GF-D8 (cell line): ENCODE data around the gene TMED10.
A peak's percentile ranks its signal among the peaks of the same experiment; 100 is the strongest.
"Not testable (repeated sequence)": the region's sequence is repeated elsewhere in the genome, so short reads cannot be mapped to it uniquely, and the experiment has no call there.

Experiments used
- DNase-seq: peaks from one replicate; lab custom pipeline; 2025; lab: John Stamatoyannopoulos, UW

Gene TMED10

DNA sequence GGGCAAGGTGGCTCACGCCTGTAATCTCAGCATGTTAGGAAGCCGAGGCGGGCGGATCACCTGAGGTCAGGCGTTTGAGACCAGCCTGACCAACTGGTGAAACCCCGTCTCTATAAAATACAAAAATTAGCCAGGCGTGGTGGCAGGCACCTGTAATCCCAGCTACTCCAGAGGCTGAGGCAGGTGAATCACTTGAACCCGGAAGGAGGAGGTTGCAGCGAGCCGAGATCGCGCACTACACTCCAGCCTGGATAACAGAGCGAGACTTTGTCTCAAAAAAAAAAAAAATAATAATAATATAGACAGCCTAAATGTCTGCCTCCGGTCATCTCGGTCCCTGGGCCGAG, 49.0 kb downstream of the TMED10 start:
- not testable (repeated sequence) for DNase-seq

DNA sequence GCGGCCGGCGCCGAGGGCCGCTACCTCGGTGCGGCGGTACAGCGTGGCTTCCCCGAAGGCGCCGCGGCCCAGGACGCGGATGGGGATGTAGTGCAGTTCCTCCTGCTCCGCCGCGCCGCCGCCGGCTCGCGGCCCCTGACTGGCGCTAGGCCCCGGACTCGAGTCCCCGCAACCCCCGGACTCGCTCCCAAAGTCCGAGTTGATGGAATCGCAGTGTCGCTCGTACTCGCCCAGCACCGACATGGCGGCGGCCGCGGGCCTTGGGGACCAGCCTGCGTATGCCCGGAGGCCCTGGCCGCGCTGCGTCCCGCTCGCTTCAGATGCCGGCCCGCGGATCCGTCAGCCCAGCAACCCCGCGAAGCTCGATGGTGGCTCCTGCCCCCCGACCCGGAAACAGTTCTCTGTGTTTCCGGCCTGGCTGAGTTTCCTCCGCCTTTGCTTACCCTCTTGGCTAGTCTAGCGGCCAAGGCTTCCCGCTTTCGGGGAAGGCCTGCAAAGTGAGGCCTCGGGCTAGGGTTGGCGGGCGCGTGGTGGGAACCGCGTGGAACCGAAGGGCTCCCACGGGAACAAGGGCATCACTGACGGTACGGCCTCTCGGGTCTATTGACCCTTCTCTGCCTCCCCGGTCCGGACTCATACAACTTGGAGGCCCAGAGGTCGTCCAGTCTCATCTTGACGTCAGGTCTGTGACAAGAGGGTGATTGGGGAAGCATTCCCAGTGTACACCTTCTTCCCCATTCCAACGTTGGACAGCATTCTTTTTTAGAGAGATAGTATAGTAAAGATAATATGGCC, 49.5 kb downstream of the TMED10 start, which contains the start of gene NEK9:
NEK9 (minus strand) TSS at position 370 of the 795 bp plus-strand sequence; CDS start at position 243, 127 bp downstream.
- DNase-seq = peak; percentile 50

DNA sequence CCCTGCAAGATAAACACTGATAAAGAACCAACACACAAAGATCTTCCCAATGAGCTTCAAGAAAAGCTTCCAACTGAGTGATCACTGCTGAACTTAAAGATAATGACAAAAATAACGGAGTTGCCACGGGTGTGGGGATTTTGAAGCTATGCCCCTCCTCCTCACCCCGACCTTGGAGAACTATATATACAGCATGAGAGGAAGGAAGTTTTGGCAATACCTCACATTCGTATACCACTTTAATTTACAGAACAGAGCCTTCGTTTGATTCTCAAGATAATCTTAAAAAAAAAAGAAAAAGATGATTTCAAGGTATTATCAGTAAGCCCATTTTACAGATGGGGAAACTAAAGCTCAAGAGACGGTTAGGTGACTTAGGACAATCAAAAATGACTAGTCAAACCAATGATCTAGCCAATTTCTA, 50.3 kb downstream of the TMED10 start:
- peak; percentile 4 for DNase-seq

DNA sequence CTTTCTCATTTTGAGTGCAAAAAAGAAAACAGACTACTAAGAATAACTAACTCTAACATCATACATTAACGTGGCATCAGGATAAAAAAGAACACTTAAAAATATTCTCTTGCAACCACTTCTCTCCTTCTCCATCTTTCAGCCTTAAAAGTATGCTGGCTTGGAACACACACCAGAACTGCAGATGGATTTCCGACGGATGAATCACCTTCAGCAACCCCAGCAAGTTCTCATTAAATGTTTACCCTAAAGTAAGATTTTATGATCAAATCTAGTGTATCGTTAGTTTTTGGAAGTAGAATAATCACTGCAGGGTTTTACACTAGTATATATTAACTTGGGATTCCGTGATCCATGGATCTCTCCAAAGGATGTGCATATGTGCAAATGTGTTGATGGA, 50.8 kb downstream of the TMED10 start:
- DNase-seq = no peak

DNA sequence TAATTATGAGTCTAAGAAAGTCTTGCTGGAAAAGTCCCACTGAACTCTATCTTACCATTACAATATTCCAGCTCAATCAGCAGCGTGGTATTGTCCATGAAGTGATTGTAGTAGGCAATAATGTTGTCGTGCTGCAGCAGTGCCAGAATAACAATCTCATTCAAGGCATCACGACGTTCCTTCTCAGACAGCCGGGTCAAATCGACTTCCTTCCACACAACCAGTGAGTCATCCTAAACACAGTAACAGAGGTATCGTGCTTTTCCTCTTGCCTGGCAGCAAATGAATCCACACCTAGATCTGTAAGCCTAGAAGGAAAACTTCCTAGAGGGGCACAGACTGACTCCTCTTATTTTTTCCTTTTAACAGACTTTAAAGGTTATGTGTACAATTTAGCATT, 52.4 kb downstream of the TMED10 start:
- peak; percentile 25 for DNase-seq

DNA sequence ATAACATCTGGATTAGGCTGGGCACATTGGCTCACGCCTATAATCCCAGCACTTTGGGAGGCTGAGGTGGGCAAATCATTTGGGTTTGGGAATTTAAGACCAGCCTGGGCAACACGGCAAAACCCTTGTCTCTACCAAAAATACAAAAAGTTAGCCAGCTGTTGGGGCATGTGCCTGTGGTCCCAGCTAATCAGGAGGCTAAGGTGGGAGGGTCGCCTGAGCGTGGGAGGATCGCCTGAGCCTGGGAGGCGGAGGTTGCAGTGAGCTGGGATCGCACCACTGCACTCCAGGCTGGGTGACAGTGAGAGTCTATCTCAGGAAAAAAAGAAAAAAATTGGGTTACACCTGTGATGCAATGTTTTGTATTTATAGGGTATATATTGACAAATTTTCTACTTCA, 54.9 kb downstream of the TMED10 start:
- DNase-seq = no peak

DNA sequence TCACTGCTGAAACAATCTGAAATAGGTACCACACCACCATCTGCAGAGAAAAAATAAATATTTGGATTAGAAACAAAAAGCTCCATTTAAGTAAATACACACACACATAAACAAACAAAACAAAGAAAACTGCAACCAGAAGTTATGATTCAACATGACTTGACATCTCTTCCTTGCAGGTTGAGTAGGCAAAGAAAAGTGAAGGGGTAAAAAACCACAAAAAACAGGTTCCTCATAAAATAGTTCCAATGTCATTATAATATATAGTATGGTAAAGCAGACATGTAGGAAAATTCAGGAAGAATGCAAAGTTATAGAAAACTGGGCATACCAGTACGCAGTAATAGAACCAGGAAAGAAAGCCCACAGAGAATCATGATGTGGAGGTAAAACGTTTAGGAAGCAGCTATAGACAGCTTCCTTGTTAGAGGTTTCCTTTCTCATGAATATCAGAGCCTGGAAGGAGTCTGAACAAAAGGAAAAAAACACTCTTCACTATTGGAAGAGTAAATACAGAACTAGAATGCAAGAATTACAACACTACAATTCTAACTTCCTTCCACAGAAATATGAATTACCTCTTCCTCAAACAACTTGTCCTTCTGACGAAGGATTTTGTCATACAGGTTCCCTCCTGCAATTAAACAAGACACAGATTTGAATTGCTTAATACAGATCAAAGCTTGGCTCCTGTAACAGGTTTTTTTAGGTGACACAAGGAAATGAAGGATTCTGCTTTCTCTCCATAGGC, 55.7 kb downstream of the TMED10 start:
- peak; percentile 17 for DNase-seq

DNA sequence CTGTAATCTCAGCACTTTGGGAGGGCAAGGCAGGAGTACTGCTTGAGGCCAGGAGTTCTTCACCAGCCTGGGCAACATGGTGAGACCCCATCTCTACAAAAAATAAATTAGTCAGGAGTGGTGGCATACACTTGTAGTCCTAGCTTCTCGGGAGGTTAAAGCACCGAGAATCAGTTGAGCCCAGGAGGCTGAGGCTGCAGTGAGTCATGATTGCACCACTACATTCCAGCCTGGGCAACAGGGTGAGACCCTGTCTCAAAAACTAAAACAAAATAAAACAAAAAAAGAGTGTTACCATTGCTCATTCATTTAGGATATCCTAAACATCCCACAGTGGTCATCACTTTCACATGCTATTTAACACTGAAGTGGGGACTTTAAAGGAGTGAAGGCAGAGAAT, 57.4 kb downstream of the TMED10 start:
- no peak for DNase-seq

DNA sequence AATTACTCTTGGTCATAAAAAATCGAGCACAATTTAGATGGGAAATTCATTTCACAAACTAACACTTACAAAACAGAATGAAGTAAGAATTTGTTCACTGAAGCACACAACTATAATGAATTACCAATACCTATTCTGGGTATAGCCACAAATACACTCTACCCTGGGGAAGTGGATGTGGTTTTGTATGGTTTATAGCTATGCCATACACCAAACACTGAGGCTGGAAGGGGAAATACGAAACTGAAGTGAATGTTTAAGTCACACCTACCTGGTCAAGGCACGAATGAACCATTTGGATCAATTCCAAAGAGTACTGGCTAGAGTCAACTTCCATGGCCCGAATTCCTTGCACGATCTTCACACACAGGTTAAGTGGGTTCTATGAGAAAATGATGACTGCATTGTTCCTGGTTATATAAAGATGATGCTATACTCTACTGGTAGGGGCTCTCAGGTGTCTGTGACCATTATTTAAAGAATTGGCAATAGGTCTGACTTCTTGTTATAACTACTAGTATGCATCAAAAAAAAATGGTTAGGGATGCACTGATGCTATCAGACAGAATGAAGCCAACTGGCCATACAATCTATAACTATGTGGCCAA, 62.4 kb downstream of the TMED10 start:
- DNase-seq = no peak

DNA sequence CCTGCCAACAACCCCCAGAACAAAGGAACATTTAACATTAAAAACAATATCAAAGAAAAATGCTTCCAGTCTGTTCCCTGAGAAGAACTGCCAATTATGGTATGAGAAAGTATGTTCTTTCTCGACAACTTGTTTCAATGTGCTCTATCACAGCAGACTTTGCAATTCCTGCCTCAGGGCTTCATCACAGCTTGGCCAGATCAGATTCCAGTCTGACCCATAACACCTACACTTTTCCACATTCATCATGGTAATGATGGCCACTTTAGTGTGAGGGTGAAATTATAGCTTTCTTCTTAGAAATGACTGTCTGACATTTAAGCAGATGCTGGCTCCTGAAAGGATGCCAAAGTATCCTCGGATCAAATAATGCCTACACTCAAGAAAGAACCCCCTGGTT, 66.5 kb downstream of the TMED10 start:
- DNase-seq = no peak

DNA sequence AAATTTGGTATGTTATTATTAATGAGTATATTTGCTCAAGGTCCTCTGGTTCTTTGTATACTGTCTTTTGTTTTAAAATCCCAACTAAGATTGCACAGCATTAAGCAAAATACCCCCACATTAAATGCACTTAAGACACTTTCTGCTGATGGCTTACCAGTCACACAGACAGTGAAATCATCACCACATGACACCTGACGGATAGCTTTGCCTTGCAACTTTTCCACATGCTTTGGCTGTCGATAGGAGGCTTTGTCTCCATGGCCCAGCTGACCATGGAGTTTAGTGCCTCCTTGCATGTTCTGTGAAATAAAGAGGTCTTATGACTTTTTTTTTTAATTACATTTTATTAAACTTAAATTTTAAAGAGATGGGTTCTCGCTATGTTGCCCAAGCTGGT, 69.2 kb downstream of the TMED10 start:
- DNase-seq = no peak

DNA sequence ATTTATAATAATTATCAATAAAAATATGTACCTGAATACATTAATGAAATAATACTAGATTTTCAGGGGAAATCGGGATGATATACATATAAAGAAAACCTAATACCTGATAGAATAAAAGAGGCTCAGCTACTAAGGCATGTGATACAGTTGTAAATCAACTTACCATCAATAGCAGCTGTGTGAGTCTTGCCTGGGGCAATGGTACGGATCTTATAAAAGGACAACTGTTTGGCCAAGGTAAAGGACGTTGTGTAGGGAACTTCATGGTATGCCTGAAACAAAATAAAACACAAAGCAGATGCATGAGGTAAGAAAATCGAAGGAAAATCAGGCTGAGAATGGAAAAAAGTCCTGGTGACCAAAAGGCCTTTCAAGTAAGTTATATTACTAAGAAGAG, 74.9 kb downstream of the TMED10 start:
- DNase-seq = no peak

DNA sequence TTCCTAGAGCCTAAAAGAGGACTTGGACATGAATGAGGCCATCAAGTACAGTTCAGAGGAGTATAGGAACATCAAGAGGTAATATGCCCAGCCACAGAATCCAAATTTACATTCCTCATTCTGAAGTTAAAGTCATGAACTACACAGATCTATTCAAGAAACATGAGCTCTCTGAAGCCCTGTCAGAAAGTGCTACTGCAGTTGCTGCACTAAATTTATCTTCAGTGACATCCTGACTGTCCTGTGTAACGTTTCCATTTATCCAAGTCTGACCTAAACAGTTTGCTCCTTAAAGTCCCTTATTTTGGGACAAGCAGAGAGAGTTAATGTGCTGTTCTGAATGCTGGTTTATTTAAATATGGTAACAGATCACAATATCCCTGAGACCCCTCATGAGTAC, 77.7 kb downstream of the TMED10 start:
- no peak for DNase-seq

DNA sequence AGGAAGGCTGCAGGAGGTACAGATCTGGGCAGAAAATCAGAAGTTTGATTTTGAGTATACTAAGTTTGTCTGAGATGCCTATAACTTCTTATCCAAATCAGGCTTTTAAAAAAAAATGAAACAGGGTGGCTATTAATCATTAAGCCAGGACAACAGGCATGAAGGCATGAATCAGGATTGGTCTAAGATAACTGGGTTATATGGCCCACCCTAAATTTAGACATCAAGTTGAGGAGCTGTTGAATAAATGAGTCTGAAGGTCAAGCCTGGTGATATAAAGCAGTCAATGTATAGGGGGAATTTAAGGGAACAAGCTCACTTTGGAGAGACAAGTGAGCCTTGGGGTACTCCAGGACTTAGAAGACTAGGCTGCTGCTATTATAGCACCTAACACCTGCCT, 78.2 kb downstream of the TMED10 start:
- no peak for DNase-seq

DNA sequence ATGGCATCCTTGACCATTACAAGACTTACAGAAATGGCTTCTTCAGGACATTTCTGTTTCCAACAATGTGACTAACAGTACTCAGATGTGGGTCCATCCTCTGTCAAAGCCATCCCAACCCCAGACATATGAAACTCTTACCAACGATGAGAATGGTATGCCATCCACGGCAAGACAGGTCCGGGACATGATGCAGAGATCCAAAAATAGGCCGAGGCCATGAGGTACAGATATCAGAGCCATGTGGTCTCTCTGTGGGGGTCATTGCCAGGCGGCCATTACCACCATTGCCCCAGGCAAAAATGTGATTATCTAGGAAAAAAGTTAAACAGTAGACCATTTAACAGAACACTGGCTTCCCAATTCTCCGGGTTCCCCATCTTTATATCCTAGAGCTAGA, 79.5 kb downstream of the TMED10 start:
- DNase-seq = no peak

DNA sequence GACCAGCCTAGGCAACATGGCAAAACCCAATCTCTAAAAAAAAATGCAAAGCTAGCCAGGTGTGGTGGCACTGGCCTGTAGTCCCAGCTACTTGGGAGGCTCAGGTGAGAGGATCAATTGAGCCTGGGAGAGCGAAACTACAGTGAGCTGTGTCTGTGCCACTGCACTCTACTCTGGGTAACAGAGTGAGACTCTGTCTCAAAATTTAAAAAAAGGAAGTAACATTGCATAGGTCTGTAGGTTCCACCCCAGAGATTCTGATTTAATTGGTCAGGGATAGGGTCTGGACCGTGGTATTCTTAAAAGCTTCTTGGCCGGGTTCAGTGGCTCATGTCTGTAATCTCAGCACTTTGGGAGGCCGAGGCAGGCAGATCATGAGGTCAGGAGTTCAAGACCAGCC, 80.7 kb downstream of the TMED10 start:
- DNase-seq = no peak

DNA sequence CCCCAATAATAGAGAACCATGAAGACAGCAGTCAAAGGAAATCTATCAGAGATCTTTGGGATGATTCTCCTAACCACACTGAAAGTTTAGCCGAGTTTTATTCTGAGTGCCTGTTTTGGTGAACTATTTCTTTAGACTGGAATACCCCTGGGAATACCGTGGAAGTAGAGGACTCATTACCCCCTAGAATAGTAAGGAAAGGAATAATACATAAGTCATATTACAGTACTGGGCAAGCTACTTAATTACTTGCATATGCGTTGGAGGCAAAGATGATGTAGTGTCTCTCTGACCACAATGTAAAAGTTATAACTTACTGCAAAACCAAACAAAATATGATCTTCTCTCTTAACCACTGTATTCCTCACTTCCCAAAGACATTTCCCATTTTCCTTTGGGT, 81.5 kb downstream of the TMED10 start:
- no peak for DNase-seq

DNA sequence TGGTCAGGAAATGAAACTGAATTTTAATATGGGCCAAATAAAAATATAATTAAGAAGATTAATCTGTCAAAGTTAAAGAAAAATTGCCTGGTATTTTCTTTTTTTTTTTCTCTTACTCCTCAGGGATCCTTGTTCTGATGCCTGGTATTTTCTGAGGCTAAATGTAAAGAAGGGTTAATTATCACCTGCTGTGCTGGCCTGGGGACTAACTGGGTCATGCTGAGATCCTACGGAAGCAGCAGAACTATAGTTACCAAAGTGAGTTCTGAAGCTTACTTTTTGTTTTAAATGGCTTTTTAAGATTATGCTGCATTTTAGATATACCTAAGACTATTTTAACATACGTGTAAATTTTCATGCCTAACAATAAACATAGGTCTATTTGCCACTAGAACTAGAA, 83.7 kb downstream of the TMED10 start:
- no peak for DNase-seq

DNA sequence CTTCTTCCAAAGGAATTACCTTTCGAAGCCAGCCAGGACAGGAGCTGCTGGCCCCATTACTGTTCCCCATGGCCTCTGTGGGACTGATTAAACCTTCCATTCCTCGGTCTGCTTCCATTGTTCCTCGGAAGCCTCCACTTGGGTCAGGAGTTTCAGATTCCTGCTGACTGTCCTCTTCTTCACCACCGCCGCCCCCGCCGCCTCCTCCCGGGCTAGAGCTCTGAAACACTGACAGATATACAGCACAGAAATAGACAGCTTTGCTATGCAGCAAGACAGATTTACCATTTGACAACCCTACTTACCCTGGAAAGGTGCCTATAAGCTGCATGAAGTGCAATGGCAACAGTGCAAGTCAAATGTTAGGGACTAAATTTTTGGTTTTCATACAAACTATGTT, 85.2 kb downstream of the TMED10 start:
- no peak for DNase-seq

DNA sequence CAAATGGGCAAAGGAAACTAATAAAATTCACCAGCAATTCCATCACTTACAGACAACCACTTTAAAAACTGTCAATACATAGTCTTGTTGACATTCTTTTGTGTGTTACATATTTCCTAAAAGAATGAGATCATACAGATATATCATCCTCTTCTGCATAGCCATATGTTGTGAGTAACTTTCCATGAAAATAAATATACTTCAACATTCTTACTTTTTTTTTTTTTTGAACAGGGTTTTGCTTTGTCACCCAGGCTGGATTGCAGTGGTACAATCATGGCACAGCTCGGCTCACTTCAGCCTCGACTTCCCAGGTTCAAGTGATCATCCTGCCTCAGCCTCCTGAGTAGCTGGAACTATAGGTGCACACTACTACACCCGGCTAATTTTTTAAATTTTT, 86.1 kb downstream of the TMED10 start:
- no peak for DNase-seq

DNA sequence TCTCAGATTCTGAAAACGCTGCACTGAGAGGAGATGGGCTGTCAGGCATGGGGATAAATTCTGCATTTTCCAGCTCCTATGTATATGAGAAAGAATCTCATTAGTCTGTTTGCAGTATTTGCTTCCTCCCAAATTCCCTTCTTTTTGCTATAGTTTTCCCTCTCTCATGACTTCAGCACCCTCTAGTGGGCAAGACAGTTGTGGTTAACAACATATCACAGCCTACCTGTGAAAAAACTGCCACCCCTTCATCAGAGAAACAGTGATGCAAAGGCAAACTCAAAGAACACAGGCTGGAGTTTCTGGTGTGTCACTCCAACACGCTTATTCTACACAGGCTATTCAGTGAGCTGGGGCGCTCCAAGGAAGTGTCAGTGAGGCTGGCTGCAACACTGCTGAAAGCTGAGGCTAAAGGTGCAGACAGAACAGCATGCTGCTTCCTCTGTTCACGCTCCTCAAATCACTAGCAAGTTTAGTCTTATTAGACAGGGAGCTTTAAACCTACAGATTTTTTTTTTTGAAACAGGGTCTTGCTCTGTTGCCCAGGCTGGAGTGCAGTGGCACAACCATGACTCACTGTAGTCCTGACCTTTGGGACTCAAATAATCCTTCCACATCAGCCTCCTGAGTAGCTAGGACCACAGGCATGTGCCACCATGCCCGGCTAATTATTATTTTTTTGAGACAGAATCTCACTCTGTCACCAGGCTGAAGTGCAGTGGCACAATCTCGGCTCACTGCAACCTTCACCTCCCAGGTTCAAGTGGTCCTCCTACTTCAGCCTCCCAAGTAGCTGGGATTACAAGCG, 87.6 kb downstream of the TMED10 start:
- DNase-seq = no peak

DNA sequence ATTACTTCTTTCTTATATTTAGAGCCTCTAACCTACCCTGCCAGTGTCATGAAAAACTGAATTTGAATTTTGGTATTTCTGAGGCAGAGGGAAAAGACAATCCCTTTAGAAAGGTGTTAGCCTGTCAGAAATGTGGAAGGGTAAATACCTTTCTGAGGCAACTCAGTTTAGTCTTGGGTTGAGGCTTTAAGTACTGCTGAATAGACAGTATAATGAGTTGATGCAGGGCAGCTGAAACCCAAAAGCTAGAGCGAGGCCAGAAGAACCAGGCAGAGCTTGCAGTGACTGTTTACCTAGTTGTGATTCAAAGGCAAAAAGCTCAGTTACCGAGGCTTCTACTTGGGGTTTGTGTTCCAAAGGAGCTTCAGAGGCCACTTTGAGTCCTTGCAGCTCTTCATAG, 88.3 kb downstream of the TMED10 start:
- DNase-seq = no peak
